Left renal pelvis (tissue), 4 donors: Measurements from ENCODE around the gene MAP3K20. TPM values are rescaled to one million over a fixed set of nuclear protein-coding genes. Genes with fewer than 3 reads are reported as not detected.
"Not testable (repeated sequence)": the region's sequence is repeated elsewhere in the genome, so short reads cannot be mapped to it uniquely, and the experiment has no call there.

ENCODE experiments used
- DNase-seq, 4 donors: peaks; one replicate each; pipeline ENCODE4 v3.0.0-alpha.2; 2013; ENCODE audit warnings: low read depth in 4 of 4, low spot score in 3 of 4
- polyA plus RNA-seq, 4 donors: library from polyadenylated mRNA; unstranded; fragments of 120-200 nt; gene quantifications; one replicate each; pipeline ENCODE4 v1.2.1, GENCODE V29; 2013; ENCODE audit not compliant: insufficient read length in 4 of 4

MAP3K20 gene
- 10 to 100 TPM; 25.2 to 45.3 (median 27.6) TPM for polyA plus RNA-seq

DNA sequence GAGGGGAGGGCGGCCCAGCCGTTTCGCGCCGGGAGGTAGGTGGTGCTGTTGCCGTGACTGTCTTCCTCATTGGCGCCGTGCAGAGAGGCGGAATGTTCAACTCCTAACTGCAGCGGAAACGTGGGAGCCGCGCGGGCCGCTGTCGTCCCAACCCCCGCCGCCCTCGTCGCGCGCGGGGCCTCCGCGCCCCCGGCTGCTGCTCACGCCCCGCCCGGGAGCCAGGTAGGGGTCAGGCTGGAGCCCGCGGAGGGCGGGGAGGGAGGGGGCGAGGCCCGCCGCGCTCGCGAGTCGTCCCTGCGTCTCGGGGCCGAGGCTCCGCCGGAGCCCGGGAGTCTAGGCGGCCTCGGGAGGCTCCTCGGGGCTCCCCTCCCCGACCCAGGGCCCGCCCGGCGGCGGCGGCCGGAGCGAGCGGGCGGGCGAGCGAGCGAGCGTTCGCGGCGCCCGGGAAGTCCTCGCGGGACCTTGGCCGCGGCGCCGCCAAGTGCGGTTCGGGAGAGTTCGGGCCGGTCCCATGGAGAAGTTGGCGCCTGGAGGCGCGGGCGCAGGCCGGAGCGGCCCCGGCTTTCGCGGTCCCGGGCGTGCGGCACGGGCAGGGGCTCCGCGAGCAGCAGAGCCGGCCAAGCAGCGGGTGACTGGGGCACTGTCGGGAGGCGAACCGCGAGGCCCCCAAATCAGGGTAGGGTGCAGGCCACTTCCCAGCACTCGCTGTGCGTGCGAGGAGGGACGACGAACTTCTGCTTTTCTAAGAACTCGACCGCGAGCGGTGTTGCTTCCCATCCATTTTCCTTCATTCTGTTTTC lies at the start of gene MAP3K20:
TSS of gene MAP3K20 (plus strand) at position 66 of the 800 bp plus-strand sequence. CDS start 15,186 bp downstream, outside the sequence.
- DNase-seq = peak; percentile 34 to 58 (median 48)

DNA sequence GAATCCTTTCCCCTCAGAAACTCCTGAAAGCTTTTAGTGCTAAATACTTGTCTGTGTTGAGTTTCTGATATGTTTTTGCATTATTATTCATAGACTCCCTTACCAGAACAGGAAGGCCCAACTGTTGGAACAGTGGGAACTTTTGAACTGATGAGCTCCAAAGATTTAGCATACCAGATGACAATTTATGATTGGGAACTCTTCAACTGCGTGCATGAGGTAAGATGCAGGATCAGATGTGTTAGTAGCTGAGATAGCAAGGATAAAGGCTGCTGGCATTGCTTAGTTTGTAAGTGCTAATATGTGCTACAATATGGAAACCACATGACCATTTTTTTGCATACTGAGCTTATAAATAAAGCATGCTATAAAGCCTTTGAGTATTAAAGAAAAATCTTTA lies 49.2 kb upstream of the MAP3K20 start:
- DNase-seq = no peak

GRCh38 chr2:173027181-173028128 lies 48.2 kb upstream of the MAP3K20 start:
- DNase-seq = peak; percentile 73 to 85 (median 82)

DNA sequence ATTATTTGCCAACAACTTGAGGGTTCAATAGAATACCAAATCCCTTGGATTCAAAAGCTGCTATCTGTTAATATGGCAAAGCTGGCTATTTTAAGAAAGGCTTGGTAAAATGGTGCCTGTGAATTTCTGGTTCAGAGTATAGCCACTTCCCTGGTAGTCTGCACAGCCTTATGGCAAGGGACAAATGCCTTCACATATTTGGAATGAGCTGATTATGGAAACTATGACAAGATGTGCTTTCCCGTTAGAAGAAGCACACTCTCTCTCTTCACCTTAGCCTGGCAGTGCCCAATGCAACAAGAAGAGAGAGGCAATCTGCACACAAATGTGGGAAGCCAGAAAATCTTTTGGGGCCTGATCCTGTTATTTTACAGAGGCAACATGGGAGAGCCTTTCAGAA lies 47.5 kb upstream of the MAP3K20 start:
- no peak for DNase-seq

DNA sequence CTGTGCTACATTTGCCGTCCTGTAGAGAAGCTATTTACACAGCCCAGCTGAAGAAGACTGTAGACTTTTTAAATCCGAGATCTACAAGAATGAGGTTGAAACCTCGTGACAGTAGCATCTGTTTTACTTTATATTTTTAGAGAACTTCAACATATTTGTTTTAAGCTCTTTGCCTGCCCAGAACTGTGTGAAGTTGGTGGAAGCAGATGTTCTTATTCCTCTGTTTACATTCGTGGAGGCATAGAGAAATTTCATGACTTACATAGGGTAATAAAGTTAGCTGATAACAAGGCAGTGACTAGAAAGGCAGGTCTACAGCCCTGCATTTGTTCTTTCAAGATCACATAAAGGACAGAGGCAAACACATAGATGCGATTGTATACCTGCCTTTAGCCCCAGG lies 47.0 kb upstream of the MAP3K20 start:
- DNase-seq = no peak

DNA sequence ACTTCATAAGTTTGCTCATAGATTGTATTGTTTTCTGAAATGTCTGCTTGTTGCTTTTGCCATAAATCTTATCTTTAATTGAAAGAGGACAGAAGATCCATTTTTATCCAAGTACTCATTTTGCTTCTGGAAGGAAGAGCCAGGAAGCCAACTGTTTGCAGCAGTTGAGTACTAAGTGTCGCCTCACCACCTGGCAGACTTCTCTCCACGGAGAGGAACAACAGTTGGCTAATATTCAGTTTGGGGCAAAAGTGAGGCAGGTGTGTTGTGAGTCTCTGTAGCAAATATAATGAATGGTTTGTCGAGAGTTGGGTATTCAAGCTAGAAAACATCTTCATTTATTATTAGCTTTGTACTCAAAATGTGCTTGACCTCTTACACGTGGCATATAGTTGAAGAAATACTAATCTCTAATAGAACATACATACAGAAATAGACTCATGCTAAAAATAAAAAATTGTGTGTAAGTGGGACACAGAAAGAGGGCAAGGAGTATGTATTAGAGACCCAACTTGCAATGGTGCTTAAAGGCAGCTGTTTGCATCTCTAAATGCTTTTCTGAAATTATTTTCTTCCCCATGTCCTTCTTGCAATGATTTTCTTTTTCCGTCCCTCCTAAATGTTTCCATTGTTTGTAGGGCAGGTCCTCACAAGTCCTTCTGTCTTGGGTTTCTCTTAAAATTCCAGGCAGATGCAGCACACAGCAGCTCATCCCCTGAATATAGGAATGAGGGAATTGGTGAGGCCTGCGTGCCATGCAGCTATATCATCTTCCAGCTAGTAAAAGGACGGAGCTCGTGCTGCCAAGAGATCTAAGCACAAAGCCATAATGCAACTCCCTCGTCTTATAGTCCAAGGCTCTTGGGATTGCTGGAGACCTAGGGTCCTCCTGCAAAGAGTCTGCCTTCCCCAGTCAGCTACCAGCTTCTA lies 44.8 kb upstream of the MAP3K20 start:
- DNase-seq = no peak

- DNase-seq = no peak
Observed at GRCh38 chr2:173032032-173032431, 43.6 kb upstream of the MAP3K20 start.

- no peak for DNase-seq
Observed at GRCh38 chr2:173033084-173033483, 42.6 kb upstream of the MAP3K20 start.

DNA sequence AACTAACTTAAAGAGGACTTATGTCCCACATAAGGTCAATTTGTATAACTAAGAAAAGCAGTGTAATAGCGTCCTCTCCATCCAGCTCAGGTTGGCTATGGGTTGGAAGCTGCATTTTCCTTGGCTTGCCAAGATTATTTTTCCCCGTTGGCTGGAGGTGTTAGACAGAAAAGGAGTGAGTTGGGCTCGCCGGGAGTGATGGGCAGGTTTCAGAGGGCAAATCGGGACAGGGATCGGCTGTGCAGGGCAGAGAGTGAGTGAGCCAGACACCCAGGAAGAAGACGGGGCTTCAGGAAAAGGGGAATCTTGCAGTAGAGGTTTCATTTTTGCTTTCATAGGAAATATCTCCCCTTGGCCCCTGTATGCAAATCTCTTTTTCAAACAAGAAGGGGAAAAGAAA lies 41.5 kb upstream of the MAP3K20 start:
- DNase-seq = no peak

- no peak for DNase-seq
Observed at GRCh38 chr2:173037245-173038120, 38.2 kb upstream of the MAP3K20 start.

DNA sequence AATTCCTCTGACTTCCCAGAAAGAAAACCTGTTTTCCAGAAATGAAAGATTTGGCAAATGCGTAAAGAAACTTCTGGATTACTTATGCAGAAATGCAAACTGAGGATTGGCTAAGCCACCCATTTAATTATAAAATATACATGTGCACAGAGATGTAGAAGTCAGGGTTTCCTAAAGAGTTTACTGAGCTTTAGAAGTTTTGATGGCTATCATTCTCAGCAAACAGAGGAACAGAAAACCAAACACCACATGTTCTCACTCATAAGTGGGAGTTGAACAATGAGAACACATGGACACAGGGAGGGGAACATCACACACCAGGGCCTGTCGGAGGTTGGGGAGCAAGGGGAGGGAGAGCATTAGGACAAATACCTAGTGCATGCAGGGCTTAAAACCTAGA lies 37.4 kb upstream of the MAP3K20 start:
- DNase-seq = not testable (repeated sequence)

DNA sequence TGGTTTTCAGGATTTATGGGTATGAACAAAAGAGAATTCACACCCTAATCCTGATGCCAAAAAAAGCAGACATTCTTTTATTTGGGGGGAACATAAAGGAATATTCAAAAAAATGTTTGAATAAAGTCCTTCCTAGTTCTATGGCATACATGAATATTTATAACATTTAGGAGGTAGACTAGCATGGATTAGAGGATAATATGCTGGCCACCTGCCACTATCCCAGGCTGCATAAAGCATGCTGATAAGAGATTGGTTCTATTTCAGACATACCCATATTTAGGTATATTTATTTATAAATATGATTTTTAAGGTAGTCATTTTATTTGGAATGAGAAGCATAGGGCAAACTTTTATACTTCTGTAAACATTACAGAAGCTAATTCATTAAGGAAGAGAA lies 34.9 kb upstream of the MAP3K20 start:
- no peak for DNase-seq

DNA sequence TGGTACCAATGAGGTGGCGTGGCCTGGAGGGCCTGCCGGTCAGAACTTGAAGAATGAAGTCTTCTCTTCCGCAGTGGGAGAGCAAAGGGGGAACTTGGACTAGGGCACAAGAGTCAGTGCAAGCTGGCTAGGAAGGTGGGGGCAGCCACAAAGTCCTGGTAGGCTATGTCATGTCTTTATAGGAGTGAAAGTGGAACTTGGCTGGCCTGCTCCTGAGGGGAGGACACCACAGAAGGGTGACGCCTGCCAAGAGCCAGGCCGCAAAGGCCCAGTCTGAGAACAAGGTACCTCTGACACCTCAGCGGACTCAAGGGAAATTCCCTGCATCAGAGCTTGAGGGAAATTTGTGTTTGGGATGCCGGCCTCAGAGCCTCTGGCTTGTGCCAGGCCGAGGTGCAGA lies 32.2 kb upstream of the MAP3K20 start:
- no peak for DNase-seq

- no peak for DNase-seq
Observed at GRCh38 chr2:173043897-173044519, 31.6 kb upstream of the MAP3K20 start.

DNA sequence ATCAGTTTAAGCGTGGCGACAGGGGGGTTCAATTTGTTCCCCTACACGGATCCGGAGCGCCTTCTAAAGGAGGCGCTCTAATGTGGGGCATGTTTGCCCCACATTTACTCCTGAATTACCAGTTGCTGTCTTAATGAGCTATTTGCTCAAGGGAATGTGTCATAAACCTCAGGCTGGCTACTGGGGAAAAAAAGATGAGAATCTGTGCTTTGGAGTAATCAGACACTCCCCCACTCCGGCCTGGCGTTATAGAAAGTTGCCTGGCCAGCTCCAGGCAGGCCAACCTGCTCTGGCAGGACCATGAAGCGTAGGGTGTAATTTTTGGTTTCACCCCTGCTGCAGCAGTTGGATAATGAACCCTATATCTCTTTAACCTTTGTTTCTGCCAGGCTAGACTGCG lies 31.0 kb upstream of the MAP3K20 start:
- no peak for DNase-seq

DNA sequence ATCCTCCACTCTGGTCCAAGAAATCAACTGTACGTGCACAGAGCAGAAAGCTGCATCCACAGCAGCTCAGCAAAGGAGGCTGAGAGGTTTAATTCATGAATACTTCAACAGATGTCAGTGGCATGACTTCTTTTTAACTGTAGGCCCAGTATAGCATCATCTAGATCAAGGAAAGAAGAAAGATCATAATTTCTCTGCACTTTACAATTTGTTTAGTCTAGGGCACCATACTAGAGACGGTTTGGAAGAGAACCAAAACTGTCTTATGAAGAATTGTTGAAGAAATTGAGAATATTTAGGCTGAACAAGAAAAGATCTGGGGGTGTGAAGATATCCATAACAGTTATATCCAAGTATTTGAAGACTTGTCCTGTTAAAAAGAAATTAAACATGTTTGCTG lies 30.5 kb upstream of the MAP3K20 start:
- DNase-seq = no peak

GRCh38 chr2:173048522-173048896 lies 27.1 kb upstream of the MAP3K20 start:
- DNase-seq = no peak

- DNase-seq = no peak
Observed at GRCh38 chr2:173048897-173049661, 26.6 kb upstream of the MAP3K20 start.
